Rectal smooth muscle tissue (tissue), 1 donor: ENCODE measurements around the gene OSBPL10.

ENCODE experiments used
- H3K27ac ChIP-seq: one replicate; pipeline ENCODE4 v1.7.0; 2013; ENCODE audit warnings: low read depth, low read length, inconsistent platforms
- H3K27me3 ChIP-seq: one replicate; pipeline ENCODE4 v1.7.0; 2013; ENCODE audit warnings: low read length; ENCODE audit not compliant: control insufficient read depth, insufficient read depth
- H3K36me3 ChIP-seq: one replicate; pipeline ENCODE4 v1.7.0; 2013; ENCODE audit warnings: low read length; ENCODE audit not compliant: control insufficient read depth, insufficient read depth
- H3K4me1 ChIP-seq: one replicate; pipeline ENCODE4 v1.7.0; 2013; ENCODE audit warnings: low read length; ENCODE audit not compliant: control insufficient read depth, insufficient read depth
- H3K4me3 ChIP-seq: one replicate; pipeline ENCODE4 v1.7.0; 2013; ENCODE audit warnings: low read length
- H3K9ac ChIP-seq: one replicate; pipeline ENCODE4 v1.7.0; 2013; ENCODE audit warnings: low read length

OSBPL10 gene

DNA sequence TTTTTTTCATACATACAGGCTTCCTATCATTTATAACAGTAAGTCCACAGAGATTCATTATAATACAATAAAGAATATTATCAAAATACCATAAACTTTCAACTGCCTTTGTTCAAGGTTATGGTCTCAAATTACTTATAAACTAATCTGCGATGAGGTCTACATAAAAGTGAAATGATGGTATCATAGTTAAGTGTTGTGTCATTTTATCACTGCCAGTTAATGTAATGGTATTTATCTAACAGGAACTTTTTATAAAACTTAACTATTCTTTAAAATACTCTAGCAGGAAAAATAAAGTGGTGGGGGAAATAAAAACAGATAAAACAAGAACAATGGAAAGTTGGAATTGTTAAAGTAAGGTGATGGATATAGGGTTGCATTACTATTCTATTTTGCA is 153.1 kb downstream of the OSBPL10 start:
- Histone ChIP-seq H3K27ac (no peak overlapping the region), H3K9ac (no peak overlapping the region), H3K36me3 (no peaks in the 10 kb centered on the region), H3K27me3 (no peaks in the 10 kb centered on the region), H3K4me3 (no peak overlapping the region), H3K4me1 (no peaks in the 10 kb centered on the region)

DNA sequence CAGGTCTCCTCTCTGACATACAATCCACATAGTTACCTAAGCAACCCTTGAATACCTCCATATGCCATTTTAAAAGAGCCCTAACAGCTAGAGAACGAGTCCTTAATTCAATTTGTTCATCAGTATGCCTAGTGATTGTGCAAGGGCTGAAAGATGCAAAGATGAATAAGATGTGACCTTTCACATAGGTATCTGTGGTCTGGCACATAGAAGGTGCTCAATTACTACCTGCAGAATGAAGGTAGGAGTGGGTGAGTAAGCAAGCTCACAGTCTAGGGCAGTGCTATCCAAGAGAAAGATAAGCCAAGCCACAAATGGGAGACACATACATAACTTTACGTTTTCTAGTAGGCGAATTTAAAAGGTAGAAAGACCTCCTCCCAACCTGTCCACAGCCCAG is 157.9 kb downstream of the OSBPL10 start:
- no peaks in the 10 kb centered on the region for H3K36me3 ChIP-seq
- no peak overlapping the region for H3K4me3 ChIP-seq
- H3K9ac ChIP-seq, result no peak overlapping the region
- no peaks in the 10 kb centered on the region for H3K27me3 ChIP-seq
- no peaks in the 10 kb centered on the region for H3K4me1 ChIP-seq
- H3K27ac ChIP-seq, result no peak overlapping the region

DNA sequence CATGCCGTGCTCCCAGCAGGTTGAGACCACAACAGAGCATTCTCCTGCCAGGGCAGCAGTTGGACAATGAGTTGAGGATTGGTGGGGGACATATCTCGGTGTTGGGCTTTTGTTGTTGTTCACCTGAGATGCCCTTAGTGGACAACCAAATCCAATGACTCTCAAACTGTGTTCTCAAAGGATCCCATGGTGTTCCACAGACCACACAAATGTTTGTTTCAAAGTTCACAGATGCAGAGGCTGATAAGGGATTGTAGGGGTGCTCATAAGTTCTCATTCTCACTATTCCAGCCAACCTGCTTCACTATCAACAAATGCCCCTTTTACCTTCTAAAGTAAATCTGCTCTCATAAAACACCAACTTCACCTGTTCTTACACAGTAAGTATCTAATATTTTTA is 159.9 kb downstream of the OSBPL10 start:
- Histone ChIP-seq H3K4me1 (no peaks in the 10 kb centered on the region), H3K9ac (no peak overlapping the region), H3K36me3 (no peaks in the 10 kb centered on the region), H3K27ac (no peak overlapping the region), H3K27me3 (no peaks in the 10 kb centered on the region), H3K4me3 (no peak overlapping the region)

- no peaks in the 10 kb centered on the region for H3K36me3 ChIP-seq
- no peaks in the 10 kb centered on the region for H3K27me3 ChIP-seq
- H3K4me1 ChIP-seq, result no peaks in the 10 kb centered on the region
These were observed 161.6 kb downstream of the OSBPL10 start for GRCh38 chr3:31819441-31819840.

DNA sequence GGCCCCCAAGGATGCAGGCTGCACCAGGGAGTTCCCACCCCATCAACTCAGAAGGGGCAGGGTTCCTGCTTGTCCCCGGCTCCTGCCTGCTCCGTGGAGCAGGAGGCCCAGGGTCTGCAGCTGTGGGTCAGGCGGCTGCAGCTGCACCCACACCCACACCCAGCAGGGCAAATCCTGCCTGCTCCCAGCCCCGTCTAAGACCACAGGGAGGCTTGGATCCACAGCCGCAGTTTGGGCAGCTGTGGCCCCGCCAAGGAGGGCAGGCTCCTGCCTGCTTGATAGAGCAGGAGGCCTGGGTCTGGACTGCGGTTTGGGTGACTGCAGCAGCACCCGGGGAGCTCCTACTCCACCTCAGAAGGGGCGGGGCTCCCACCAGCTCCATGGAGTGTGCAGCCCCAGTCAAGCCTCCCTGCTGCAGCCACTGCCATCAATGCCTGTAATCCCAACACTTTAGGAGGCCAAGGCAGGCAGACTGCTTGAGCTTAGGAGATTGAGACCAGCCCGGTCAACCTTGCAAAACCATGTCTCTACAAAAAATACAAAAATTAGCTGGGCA is 163.6 kb downstream of the OSBPL10 start:
- Histone ChIP-seq H3K4me1 (no peaks in the 10 kb centered on the region), H3K9ac (no peak overlapping the region), H3K4me3 (no peak overlapping the region), H3K27ac (no peak overlapping the region), H3K27me3 (no peaks in the 10 kb centered on the region), H3K36me3 (no peaks in the 10 kb centered on the region)

More at GRCh38 chr3:31819441-31819840, 161.6 kb downstream of the OSBPL10 start:
- no peak overlapping the region for H3K9ac ChIP-seq
- H3K27ac ChIP-seq, result no peak overlapping the region
- no peak overlapping the region for H3K4me3 ChIP-seq

DNA sequence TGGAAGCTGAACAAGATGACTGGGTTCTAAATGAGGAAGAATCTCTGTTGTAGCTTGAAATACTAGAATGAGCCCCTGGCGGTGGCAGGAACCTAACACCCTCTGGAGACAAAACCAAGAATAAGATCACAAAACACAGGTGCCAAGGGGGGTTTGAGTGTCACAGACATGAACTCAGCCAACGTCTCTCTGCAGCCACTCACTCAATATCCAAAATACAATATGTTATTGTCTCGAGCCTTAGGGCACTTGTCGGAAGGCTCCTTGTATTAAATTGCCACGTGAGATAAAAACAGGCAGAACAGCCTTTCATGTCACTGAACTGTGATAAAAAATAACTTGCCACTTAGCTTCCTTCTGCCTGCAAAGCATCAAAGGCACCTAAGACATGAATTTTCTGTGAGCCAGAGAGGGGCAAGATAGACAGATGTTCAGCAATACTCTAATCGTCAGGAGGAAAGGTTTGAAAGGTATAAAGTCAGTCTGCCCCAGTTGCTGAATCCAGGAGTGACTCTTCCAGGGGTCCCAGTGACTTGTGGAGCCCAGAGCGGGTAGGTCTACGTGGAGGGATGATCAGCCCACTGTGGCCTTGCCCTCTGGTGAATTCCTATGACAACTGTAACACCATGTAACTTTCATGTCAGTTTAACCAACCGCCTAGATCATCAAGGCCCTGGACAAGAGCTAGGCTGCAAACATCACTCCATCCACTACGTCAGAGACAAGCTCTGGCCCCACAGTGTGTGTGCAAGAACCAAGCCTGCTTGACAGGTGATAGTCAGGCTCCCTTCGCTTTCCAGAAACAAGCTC is 165.2 kb downstream of the OSBPL10 start:
- Histone ChIP-seq H3K4me3 (no peak overlapping the region), H3K36me3 (no peaks in the 10 kb centered on the region), H3K27ac (no peak overlapping the region), H3K27me3 (no peaks in the 10 kb centered on the region), H3K9ac (no peak overlapping the region), H3K4me1 (no peaks in the 10 kb centered on the region)

DNA sequence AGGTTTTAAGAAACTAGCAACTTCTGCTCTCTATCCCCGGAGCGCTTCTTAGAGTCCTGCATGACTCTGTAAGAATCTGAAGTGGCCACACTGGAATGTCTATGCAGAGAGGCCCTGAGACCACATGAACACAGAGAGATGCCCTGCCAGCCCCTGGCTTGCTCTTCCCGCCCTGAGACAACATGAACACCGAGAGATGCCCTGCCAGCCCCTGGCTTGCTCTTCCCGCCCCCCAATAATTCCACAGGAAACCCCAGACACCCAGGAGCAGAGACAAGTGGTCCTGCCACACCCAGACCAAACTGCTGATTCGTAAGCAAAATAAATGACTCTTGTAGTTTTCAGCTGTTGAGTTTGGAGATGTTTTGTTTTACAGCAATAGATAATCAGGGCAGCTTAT is 166.1 kb downstream of the OSBPL10 start:
- no peaks in the 10 kb centered on the region for H3K4me1 ChIP-seq
- no peak overlapping the region for H3K9ac ChIP-seq
- H3K4me3 ChIP-seq, result no peak overlapping the region
- no peaks in the 10 kb centered on the region for H3K36me3 ChIP-seq
- no peaks in the 10 kb centered on the region for H3K27me3 ChIP-seq
- H3K27ac ChIP-seq, result no peak overlapping the region

GRCh38 chr3:31813686-31814085 is 167.4 kb downstream of the OSBPL10 start:
- Histone ChIP-seq H3K36me3 (no peaks in the 10 kb centered on the region), H3K4me1 (no peaks in the 10 kb centered on the region), H3K4me3 (no peak overlapping the region), H3K27ac (no peak overlapping the region), H3K9ac (no peak overlapping the region), H3K27me3 (no peaks in the 10 kb centered on the region)

GRCh38 chr3:31813197-31813596 is 167.9 kb downstream of the OSBPL10 start:
- no peaks in the 10 kb centered on the region for H3K36me3 ChIP-seq
- H3K9ac ChIP-seq, result no peak overlapping the region
- no peaks in the 10 kb centered on the region for H3K4me1 ChIP-seq
- no peaks in the 10 kb centered on the region for H3K27me3 ChIP-seq
- H3K4me3 ChIP-seq, result no peak overlapping the region
- H3K27ac ChIP-seq, result no peak overlapping the region

GRCh38 chr3:31810991-31811433 is 170.1 kb downstream of the OSBPL10 start:
- no peak overlapping the region for H3K27ac ChIP-seq
- H3K27me3 ChIP-seq, result no peaks in the 10 kb centered on the region
- H3K36me3 ChIP-seq, result no peaks in the 10 kb centered on the region
- H3K9ac ChIP-seq, result no peak overlapping the region
- H3K4me1 ChIP-seq, result no peaks in the 10 kb centered on the region
- H3K4me3 ChIP-seq, result no peak overlapping the region

DNA sequence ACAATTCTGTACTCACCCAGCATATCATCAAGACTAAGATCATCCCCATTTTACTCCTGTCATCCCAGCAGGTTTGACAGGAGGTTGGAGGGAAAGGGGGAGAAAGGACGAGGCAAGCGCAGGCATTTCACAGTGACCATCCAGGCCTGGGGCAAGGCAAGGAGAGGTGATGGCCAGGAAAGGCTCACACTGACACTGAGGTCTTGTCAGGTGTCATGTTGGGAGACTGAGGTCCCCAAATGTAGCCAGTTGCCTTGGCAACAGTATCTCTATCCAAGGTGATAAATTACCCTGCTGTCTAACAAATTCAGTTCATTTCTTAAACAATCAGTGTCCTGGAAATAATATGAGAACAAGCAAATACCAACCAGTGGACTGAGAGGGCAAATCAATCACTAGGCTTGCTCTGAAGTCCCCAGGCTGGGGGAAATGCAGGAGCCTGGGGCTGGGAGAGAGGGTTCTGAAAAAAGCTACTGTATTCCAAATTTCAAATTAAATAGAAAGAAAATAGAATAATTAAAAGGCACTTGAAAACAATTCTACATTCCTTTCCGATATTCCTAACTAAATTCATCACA is 172.8 kb downstream of the OSBPL10 start:
- H3K36me3 ChIP-seq, result no peaks in the 10 kb centered on the region
- no peak overlapping the region for H3K4me3 ChIP-seq

DNA sequence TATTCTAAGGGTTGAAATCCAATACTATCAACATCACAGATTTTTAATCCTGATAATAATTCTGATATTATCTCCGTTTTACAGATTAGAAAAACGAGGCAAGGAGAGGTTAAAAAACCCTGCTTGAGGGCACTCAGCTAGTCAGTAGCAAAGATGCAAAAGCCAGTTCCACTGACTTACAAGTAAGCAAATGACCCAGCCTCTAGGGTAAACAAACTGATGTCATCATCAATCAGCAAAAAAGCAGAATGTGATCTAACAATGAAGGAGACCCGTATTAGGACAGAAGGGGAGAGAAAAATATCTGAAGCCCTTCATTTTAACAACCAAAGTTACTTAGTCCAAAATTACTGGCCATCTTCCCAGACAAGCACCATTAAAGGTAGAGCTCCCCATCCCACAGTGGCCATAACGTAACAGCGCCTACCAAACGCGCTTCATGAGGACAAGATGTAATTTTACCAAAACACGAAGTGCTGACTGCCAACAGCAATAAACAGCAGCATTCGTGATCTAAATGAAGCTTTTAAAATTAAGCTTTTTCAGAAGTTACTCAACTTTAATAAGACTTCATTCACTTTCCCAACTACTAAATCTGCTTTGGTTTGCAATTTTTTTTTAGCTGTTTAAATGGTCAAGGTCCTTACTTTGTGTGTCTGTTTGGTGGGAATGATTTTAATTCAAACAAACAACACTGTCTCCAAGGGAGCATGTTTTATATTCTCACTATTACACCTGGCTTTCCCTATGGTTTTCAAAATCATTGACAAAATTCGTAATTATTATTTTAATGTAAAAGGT is 176.6 kb downstream of the OSBPL10 start:
- Histone ChIP-seq H3K4me3 (no peak overlapping the region), H3K27ac (no peak overlapping the region), H3K27me3 (no peaks in the 10 kb centered on the region), H3K36me3 (no peaks in the 10 kb centered on the region), H3K4me1 (no peaks in the 10 kb centered on the region), H3K9ac (no peak overlapping the region)

More for the DNA sequence above, 172.8 kb downstream of the OSBPL10 start:
- Histone ChIP-seq H3K27ac (no peak overlapping the region), H3K27me3 (no peaks in the 10 kb centered on the region), H3K9ac (no peak overlapping the region), H3K4me1 (no peaks in the 10 kb centered on the region)
